PC-9 (cell line): ENCODE results near the gene NMNAT2. TPM values are rescaled to one million over a fixed set of nuclear protein-coding genes. Genes with fewer than 3 reads are reported as not detected.

Experiments
- BruUV-seq: library from RNA; stranded (reverse); fragments of 400-500 nt; replicated peaks from 2 replicates; lab custom pipeline; 2021; lab: Mats Ljungman, UMichigan
- CTCF ChIA-PET: fragments of 300-600 bp; sonication (Branson Sonifier 250); formaldehyde crosslinking; loops from one replicate; lab custom pipeline; 2022; ENCODE audit warnings: antibody characterized with exemption; lab: Charles Lee
- POLR2A ChIA-PET: fragments of 300-600 bp; sonication (Branson Sonifier 250); formaldehyde crosslinking; loops from one replicate; lab custom pipeline; 2022; ENCODE audit warnings: antibody characterized with exemption; ENCODE audit not compliant: unreplicated experiment; lab: Charles Lee
- DNase-seq, 2 experiments: peaks; one replicate each; pipeline versions ENCODE4 v3.0.0 to v3.0.0-alpha.2; 2015 to 2022; ENCODE audit warnings: mixed read lengths in 1 of 2
- H2AFZ ChIP-seq: fragments of 200-600 bp; sonication (generic); 2 replicates; pipeline ENCODE4 v1.8.1; 2017; ENCODE audit warnings: antibody characterized with exemption
- H3F3A ChIP-seq: fragments of 200-600 bp; sonication (generic); 2 replicates; pipeline ENCODE4 v1.8.1; 2017; ENCODE audit warnings: antibody characterized with exemption, mild to moderate bottlenecking, low read depth; ENCODE audit not compliant: insufficient read depth
- H3K27ac ChIP-seq: fragments of 200-600 bp; sonication (generic); 2 replicates; pipeline ENCODE4 v1.6.1; 2016; ENCODE audit warnings: mixed run types
- H3K27me3 ChIP-seq: fragments of 200-600 bp; sonication (generic); 2 replicates; pipeline ENCODE4 v1.6.1; 2016; ENCODE audit warnings: low read depth, mixed run types; ENCODE audit not compliant: insufficient read depth
- H3K36me3 ChIP-seq: fragments of 200-600 bp; sonication (generic); 2 replicates; pipeline ENCODE4 v1.6.1; 2016; ENCODE audit warnings: low read depth, mixed run types
- H3K4me1 ChIP-seq: fragments of 200-600 bp; sonication (generic); replicated peaks from 2 replicates; pipeline ENCODE4 v1.6.1; 2016; ENCODE audit warnings: mixed run types; ENCODE audit not compliant: insufficient read depth
- H3K4me2 ChIP-seq: fragments of 200-600 bp; sonication (generic); 2 replicates; pipeline ENCODE4 v1.6.1; 2017; ENCODE audit warnings: mixed run types
- H3K4me3 ChIP-seq: fragments of 200-600 bp; sonication (generic); 2 replicates; pipeline ENCODE4 v1.6.1; 2016; ENCODE audit warnings: mixed run types
- H3K79me2 ChIP-seq: fragments of 200-600 bp; sonication (generic); 2 replicates; pipeline ENCODE4 v1.6.1; 2017; ENCODE audit warnings: low read depth, mixed run types
- H3K9me2 ChIP-seq: fragments of 200-600 bp; sonication (generic); 2 replicates; pipeline ENCODE4 v1.8.1; 2017; ENCODE audit warnings: mild to moderate bottlenecking; ENCODE audit not compliant: insufficient read depth
- H3K9me3 ChIP-seq: fragments of 200-600 bp; sonication (generic); 2 replicates; pipeline ENCODE4 v1.8.1; 2016; ENCODE audit warnings: low read depth; ENCODE audit not compliant: insufficient read depth
- H4K20me1 ChIP-seq: fragments of 200-600 bp; sonication (generic); 2 replicates; pipeline ENCODE4 v1.8.1; 2017; ENCODE audit not compliant: insufficient read depth
- EZH2 ChIP-seq: fragments of 200-600 bp; sonication (generic); IDR thresholded peaks from 2 replicates; pipeline ENCODE4 v1.8.0; 2017; ENCODE audit warnings: antibody characterized with exemption, low read depth
- intact Hi-C: fragments of 100-400 bp; cut with micrococcal nuclease; formaldehyde crosslinking; loops from one replicate; pipeline ENCODE4 v1.10.0; 2022; ENCODE audit not compliant: unreplicated experiment
- total RNA-seq: library from RNA; stranded (reverse); gene quantifications from 2 replicates; pipeline ENCODE4 v1.2.3, GENCODE V29; 2021
- TF ChIP-seq, protein P1 (sequence below): fragments of 200-600 bp; sonication (generic); conservative IDR thresholded peaks from 2 replicates; pipeline ENCODE4 v1.6.1; 2017; ENCODE audit warnings: mixed run types, antibody characterized with exemption, mild to moderate bottlenecking, moderate library complexity

The NMNAT2 gene
- total RNA-seq, 1 experiment from 2014 or later, result 29.2 TPM

DNA sequence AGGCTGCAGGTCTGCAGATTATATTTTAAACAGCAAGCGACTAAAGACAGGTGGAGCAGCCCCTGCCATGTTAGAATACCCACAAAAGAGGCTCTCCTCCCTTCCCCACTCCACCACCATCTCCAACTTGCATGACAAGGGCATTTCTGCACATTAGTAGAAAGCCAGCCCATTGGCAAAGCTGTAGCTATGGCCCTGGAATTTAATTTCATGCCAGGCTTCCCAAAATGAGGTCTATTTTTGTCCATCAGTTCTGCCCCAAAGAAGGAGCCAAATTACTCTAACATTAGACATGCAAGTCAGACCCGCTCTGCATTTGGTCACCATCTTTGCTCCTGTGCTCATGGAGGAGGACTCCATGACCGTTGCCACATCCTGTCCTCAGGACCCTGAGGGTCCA, 116.9 kb downstream of the NMNAT2 start:
- Histone ChIP-seq H3K4me2 (no peak overlapping the region), H3K27ac (no peak overlapping the region), H3K36me3 (no peaks in the 10 kb centered on the region), H3F3A (peaks cover 9% of the 10 kb centered on the region; the same call in 1 of the 2 replicates), H3K9me2 (no peaks in the 10 kb centered on the region), H3K79me2 (no peaks in the 10 kb centered on the region), H2AFZ (no peak overlapping the region), H3K4me1 (peaks cover 37% of the 10 kb centered on the region), H3K4me3 (no peak overlapping the region), H3K9me3 (no peaks in the 10 kb centered on the region), H3K27me3 (no peaks in the 10 kb centered on the region), H4K20me1 (no peaks in the 10 kb centered on the region)
- TF ChIP-seq EZH2, result no peak
- TF ChIP-seq, protein P1, sequence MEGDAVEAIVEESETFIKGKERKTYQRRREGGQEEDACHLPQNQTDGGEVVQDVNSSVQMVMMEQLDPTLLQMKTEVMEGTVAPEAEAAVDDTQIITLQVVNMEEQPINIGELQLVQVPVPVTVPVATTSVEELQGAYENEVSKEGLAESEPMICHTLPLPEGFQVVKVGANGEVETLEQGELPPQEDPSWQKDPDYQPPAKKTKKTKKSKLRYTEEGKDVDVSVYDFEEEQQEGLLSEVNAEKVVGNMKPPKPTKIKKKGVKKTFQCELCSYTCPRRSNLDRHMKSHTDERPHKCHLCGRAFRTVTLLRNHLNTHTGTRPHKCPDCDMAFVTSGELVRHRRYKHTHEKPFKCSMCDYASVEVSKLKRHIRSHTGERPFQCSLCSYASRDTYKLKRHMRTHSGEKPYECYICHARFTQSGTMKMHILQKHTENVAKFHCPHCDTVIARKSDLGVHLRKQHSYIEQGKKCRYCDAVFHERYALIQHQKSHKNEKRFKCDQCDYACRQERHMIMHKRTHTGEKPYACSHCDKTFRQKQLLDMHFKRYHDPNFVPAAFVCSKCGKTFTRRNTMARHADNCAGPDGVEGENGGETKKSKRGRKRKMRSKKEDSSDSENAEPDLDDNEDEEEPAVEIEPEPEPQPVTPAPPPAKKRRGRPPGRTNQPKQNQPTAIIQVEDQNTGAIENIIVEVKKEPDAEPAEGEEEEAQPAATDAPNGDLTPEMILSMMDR, result no peak
- no peak for DNase-seq
- intact Hi-C loops, result no loop called here
- CTCF ChIA-PET, result no interaction called here
- POLR2A ChIA-PET, result interaction anchor here (0.5 kb wide), 1 partner anchor 170 kb away, joined by 8 read pairs; no protein-coding TSS in a partner anchor
- no TSS peak for BruUV-seq

DNA sequence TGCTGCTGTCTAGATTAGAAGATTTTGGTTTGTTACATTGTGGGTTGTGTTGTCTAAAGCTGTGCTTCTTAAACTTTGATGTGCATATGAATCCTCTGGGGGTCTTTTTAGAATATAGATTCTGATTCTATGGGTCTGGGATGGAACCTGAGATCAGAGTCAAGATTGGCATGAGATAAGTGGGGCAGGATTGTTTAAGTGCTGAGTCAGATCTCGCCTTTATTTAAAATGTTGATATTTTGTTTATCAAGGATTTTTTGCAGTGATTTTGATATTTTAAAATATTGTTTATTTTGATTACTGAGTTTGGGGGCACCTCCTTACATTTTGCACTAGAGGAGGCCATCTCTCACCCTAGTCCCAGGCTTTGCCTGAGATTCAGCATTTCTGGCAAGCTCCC, 117.4 kb downstream of the NMNAT2 start:
- peaks cover 37% of the 10 kb centered on the region for H3K4me1 ChIP-seq
- no peaks in the 10 kb centered on the region for H3K27me3 ChIP-seq
- intact Hi-C loops, result no loop called here
- BruUV-seq, result no TSS peak
- no peak overlapping the region for H2AFZ ChIP-seq
- 0 out of 2 replicates have a peak, but pooled peaks cover 9% of the 10 kb centered on the region for H3F3A ChIP-seq
- CTCF ChIA-PET, result no interaction called here
- POLR2A ChIA-PET, result no interaction called here
- H3K36me3 ChIP-seq, result no peaks in the 10 kb centered on the region
- TF ChIP-seq EZH2, result no peak
- H3K9me3 ChIP-seq, result no peaks in the 10 kb centered on the region
- DNase-seq, result no peak
- H4K20me1 ChIP-seq, result no peaks in the 10 kb centered on the region
- H3K79me2 ChIP-seq, result no peaks in the 10 kb centered on the region
- H3K4me3 ChIP-seq, result no peak overlapping the region
- no peaks in the 10 kb centered on the region for H3K9me2 ChIP-seq
- H3K27ac ChIP-seq, result no peak overlapping the region
- H3K4me2 ChIP-seq, result no peak overlapping the region

DNA sequence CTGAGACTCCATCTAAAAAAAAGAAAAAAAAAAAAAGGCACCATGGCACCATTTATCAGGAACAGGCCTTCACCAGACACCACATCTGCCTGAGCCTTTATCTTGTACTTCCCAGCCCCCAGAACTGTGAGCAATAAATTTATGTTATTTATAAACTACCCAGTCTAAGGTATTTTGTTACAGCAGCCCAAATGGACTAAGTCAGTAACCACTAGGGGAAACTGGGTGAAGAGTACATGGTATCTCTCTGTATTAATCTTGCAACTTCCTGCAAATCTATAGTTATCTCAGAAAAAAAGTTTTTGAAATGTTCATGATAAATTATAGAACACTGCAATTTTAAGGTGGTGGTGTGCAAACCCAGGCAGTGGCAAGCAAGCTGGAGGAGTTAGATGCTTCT, 117.8 kb downstream of the NMNAT2 start:
- Histone ChIP-seq H3K27me3 (no peaks in the 10 kb centered on the region), H3K9me2 (no peaks in the 10 kb centered on the region), H3F3A (0 out of 2 replicates have a peak, but pooled peaks cover 9% of the 10 kb centered on the region), H3K79me2 (no peaks in the 10 kb centered on the region), H3K4me2 (no peak overlapping the region), H3K9me3 (no peaks in the 10 kb centered on the region), H2AFZ (no peak overlapping the region), H3K4me1 (peaks cover 37% of the 10 kb centered on the region), H3K36me3 (no peaks in the 10 kb centered on the region), H3K27ac (no peak overlapping the region), H4K20me1 (no peaks in the 10 kb centered on the region), H3K4me3 (no peak overlapping the region)
- TF ChIP-seq EZH2, result no peak
- TF ChIP-seq, protein P1, result no peak
- no peak for DNase-seq
- intact Hi-C loops, result no loop called here
- BruUV-seq, result no TSS peak
- ChIA-PET CTCF (no interaction called here), POLR2A (no interaction called here)

DNA sequence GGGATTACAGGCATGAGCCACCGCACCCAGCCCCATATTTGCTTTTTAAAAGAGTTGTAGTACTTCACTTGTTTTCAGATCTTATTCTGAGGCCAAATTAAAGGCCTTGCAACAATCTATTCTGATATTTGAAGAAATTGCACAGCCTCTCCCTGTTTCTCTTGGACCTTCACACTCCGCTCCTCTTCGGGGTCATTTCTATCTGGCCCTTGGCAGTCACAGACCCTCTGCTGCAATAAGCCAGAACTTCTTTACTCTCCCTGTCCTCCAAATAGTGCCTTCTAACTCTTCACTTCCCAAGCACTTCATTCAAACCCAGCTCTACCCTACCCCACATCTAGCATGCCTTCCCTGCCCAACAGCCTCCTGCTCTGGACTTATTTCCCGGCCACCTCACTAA, 121.4 kb downstream of the NMNAT2 start:
- intact Hi-C loops, result no loop called here
- no TSS peak for BruUV-seq
- no peaks in the 10 kb centered on the region for H3K9me2 ChIP-seq
- no peaks in the 10 kb centered on the region for H3K9me3 ChIP-seq
- H3K27me3 ChIP-seq, result no peaks in the 10 kb centered on the region
- CTCF ChIA-PET, result interaction anchor here (0.7 kb wide), 1 partner anchor 40 kb away, joined by 3 read pairs; no protein-coding TSS in a partner anchor
- no peak for TF ChIP-seq EZH2
- TF ChIP-seq, protein P1, result no peak
- no peaks in the 10 kb centered on the region for H4K20me1 ChIP-seq
- H3K27ac ChIP-seq, result no peak overlapping the region
- no peak overlapping the region for H3K4me3 ChIP-seq
- no peaks in the 10 kb centered on the region for H3F3A ChIP-seq
- no peak for DNase-seq
- no peaks in the 10 kb centered on the region for H3K36me3 ChIP-seq
- no peak overlapping the region for H2AFZ ChIP-seq
- peaks cover under 1% of the 10 kb centered on the region; the same call in 1 of the 2 replicates for H3K4me1 ChIP-seq
- H3K4me2 ChIP-seq, result no peak overlapping the region
- no peaks in the 10 kb centered on the region for H3K79me2 ChIP-seq
- POLR2A ChIA-PET, result no interaction called here
